SK-N-SH (cell line): Measurements from ENCODE around the gene PARP1. TPM values are rescaled to one million over a fixed set of nuclear protein-coding genes. Genes with fewer than 3 reads are reported as not detected.

Experiments
- CTCF ChIA-PET: fragments of 300-600, 350-600 bp; formaldehyde crosslinking; extraction: SDS; loops from one replicate; lab custom pipeline; 2021; lab: Yijun Ruan, JAX
- POLR2A ChIA-PET: fragments of 350-600 bp; sonication (Branson Sonifier 250); formaldehyde crosslinking; extraction: SDS; loops from one replicate; lab custom pipeline; 2020; ENCODE audit warnings: antibody characterized with exemption, inconsistent platforms; lab: Yijun Ruan, JAX
- DNase-seq: peaks from one replicate; pipeline ENCODE4 v3.0.0; 2012
- H2AFZ ChIP-seq: fragments of 200-600 bp; sonication (generic); 2 replicates; pipeline ENCODE4 v1.8.1; 2016; ENCODE audit warnings: antibody characterized with exemption, mild to moderate bottlenecking, low read depth
- H3F3A ChIP-seq: fragments of 200-600 bp; sonication (generic); replicated peaks from 2 replicates; pipeline ENCODE3; 2016; ENCODE audit warnings: antibody characterized with exemption, mild to moderate bottlenecking; ENCODE audit not compliant: insufficient read depth
- H3K27ac ChIP-seq, 2 experiments: fragments of 200-500 bp in 1 of 2; fragments of 200-600 bp in 1 of 2; sonication (Bioruptor generic) in 1 of 2; sonication (generic), shearing (Covaris generic) in 1 of 2; 2 replicates each; pipeline versions ENCODE4 v1.5.1 to v1.6.1; 2014 to 2016; ENCODE audit warnings: low read depth in 2 of 2, inconsistent platforms in 1 of 2, low read length in 1 of 2, mild to moderate bottlenecking in 1 of 2, mixed read lengths in 1 of 2
- H3K27me3 ChIP-seq: fragments of 200-600 bp; sonication (generic), shearing (Covaris generic); 2 replicates; pipeline ENCODE4 v1.6.1; 2016; ENCODE audit warnings: mixed run types; ENCODE audit not compliant: insufficient read depth
- H3K36me3 ChIP-seq, 2 experiments: fragments of 200-500 bp in 1 of 2; fragments of 200-600 bp in 1 of 2; sonication (Bioruptor generic) in 1 of 2; sonication (generic) in 1 of 2; replicated peaks in 1 of 2; 2 replicates each; pipeline versions ENCODE3 to v1.5.1; 2014 to 2016; ENCODE audit warnings: low read length in 1 of 2, mild to moderate bottlenecking in 1 of 2; ENCODE audit not compliant: insufficient read depth in 2 of 2, control insufficient read depth in 1 of 2
- H3K4me1 ChIP-seq, 2 experiments: fragments of 200-500 bp in 1 of 2; fragments of 200-600 bp in 1 of 2; sonication (Bioruptor generic) in 1 of 2; sonication (generic), shearing (Covaris generic) in 1 of 2; 2 replicates each; pipeline versions ENCODE4 v1.5.1 to v1.6.1; 2014 to 2016; ENCODE audit warnings: low read depth in 1 of 2, low read length in 1 of 2, mixed run types in 1 of 2; ENCODE audit not compliant: insufficient read depth in 2 of 2, control insufficient read depth in 1 of 2
- H3K4me2 ChIP-seq: fragments of 200-600 bp; sonication (generic), shearing (Covaris generic); 2 replicates; pipeline ENCODE4 v1.6.1; 2017; ENCODE audit warnings: mixed run types
- H3K4me3 ChIP-seq, 2 experiments: fragments of 200-500 bp in 1 of 2; fragments of 200-600 bp in 1 of 2; sonication (Bioruptor generic) in 1 of 2; sonication (generic), shearing (Covaris generic) in 1 of 2; 2 replicates each; pipeline versions ENCODE4 v1.5.1 to v1.8.1; 2014 to 2016; ENCODE audit warnings: low read depth in 2 of 2, inconsistent platforms in 1 of 2, low read length in 1 of 2, mild to moderate bottlenecking in 1 of 2, mixed read lengths in 1 of 2, moderate library complexity in 1 of 2
- H3K79me2 ChIP-seq: fragments of 200-600 bp; sonication (generic); 2 replicates; pipeline ENCODE4 v1.8.1; 2017; ENCODE audit warnings: mild to moderate bottlenecking; ENCODE audit not compliant: insufficient read depth
- H3K9ac ChIP-seq: fragments of 200-600 bp; sonication (generic); 2 replicates; pipeline ENCODE4 v1.6.1; 2017; ENCODE audit warnings: mixed run types
- H3K9me2 ChIP-seq: fragments of 200-600 bp; sonication (generic); 2 replicates; pipeline ENCODE4 v1.6.1; 2017; ENCODE audit warnings: mixed run types
- H3K9me3 ChIP-seq: fragments of 200-600 bp; sonication (generic); 2 replicates; pipeline ENCODE4 v1.6.1; 2017; ENCODE audit warnings: mixed run types, mild to moderate bottlenecking, moderate library complexity
- H4K20me1 ChIP-seq: fragments of 200-600 bp; sonication (generic); 2 replicates; pipeline ENCODE4 v1.6.1; 2017; ENCODE audit warnings: mild to moderate bottlenecking, mixed run types; ENCODE audit not compliant: insufficient read depth
- ELF1 ChIP-seq: IDR thresholded peaks from 2 replicates; pipeline ENCODE4 v1.4.0; 2012
- EP300 ChIP-seq, 2 experiments: IDR thresholded peaks; 2 replicates each; pipeline versions ENCODE4 v1.4.0 to v1.6.1; 2012; ENCODE audit warnings: borderline replicate concordance in 1 of 2, low read depth in 1 of 2, low read length in 1 of 2
- FOXJ3 ChIP-seq: sonication (generic); formaldehyde crosslinking; IDR thresholded peaks from 2 replicates; pipeline ENCODE4 v1.5.1; 2020; ENCODE audit warnings: mild to moderate bottlenecking, missing genetic modification reagents
- FOXM1 ChIP-seq: IDR thresholded peaks from 2 replicates; pipeline ENCODE4 v1.4.0; 2012; ENCODE audit warnings: low read depth, mild to moderate bottlenecking
- GABPA ChIP-seq: IDR thresholded peaks from 2 replicates; pipeline ENCODE4 v1.4.0; 2012; ENCODE audit warnings: low read depth, mild to moderate bottlenecking
- GATA2 ChIP-seq: sonication (generic); formaldehyde crosslinking; IDR thresholded peaks from 2 replicates; pipeline ENCODE4 v1.5.0; 2020; ENCODE audit warnings: mild to moderate bottlenecking, missing genetic modification reagents
- MEF2A ChIP-seq: IDR thresholded peaks from 2 replicates; pipeline ENCODE4 v1.4.0; 2012; ENCODE audit warnings: low read depth, borderline replicate concordance
- MXI1 ChIP-seq: IDR thresholded peaks from 2 replicates; pipeline ENCODE4 v1.6.1; 2012; ENCODE audit warnings: mild to moderate bottlenecking, low read depth, low read length, improper control_type of control experiment
- NFIC ChIP-seq: IDR thresholded peaks from 2 replicates; pipeline ENCODE4 v1.4.0; 2012; ENCODE audit warnings: borderline replicate concordance
- NRF1 ChIP-seq: IDR thresholded peaks from 2 replicates; pipeline ENCODE4 v1.6.1; 2012; ENCODE audit warnings: low read depth, mild to moderate bottlenecking, low read length
- RXRA ChIP-seq: IDR thresholded peaks from 2 replicates; pipeline ENCODE4 v1.4.0; 2012; ENCODE audit warnings: low read depth, mild to moderate bottlenecking, borderline replicate concordance
- SMC3 ChIP-seq: IDR thresholded peaks from 2 replicates; pipeline ENCODE4 v1.6.1; 2012; ENCODE audit warnings: low read depth, low read length, improper control_type of control experiment
- TAF1 ChIP-seq: IDR thresholded peaks from 2 replicates; pipeline ENCODE4 v1.6.1; 2012; ENCODE audit warnings: low read depth, mild to moderate bottlenecking, low read length, moderate library complexity, borderline replicate concordance
- TEAD4 ChIP-seq: IDR thresholded peaks from 2 replicates; pipeline ENCODE4 v1.4.0; 2012; ENCODE audit warnings: mild to moderate bottlenecking, borderline replicate concordance; ENCODE audit not compliant: insufficient read depth
- WGBS: methylation state at CpG from one replicate; pipeline ENCODE4 v1.1.6; 2017; ENCODE audit warnings: low lambda C conversion rate; 5-methylcytosine and 5-hydroxymethylcytosine counted together
- polyA plus RNA-seq, 3 experiments: library from polyadenylated mRNA; depleted of rRNA; stranded (reverse); fragments of >200 nt; gene quantifications; 2 replicates each; pipeline ENCODE4 v1.2.3, GENCODE V29; 2012
- TF ChIP-seq, protein P1 (sequence below): IDR thresholded peaks from 2 replicates; pipeline ENCODE4 v1.6.1; 2012; ENCODE audit warnings: mild to moderate bottlenecking, low read depth, low read length, moderate library complexity
- TF ChIP-seq, protein P2 (sequence below): fragments of 200-600 bp; sonication (generic); IDR thresholded peaks from 2 replicates; pipeline ENCODE4 v1.6.1; 2017; ENCODE audit warnings: antibody characterized with exemption, mild to moderate bottlenecking, moderate library complexity
- TF ChIP-seq, protein P3 (sequence below): IDR thresholded peaks from 2 replicates; pipeline ENCODE4 v1.4.0; 2012; ENCODE audit warnings: low read depth, borderline replicate concordance

Gene PARP1
- polyA plus RNA-seq, 1 of the 3 experiments (the other 2 are of a cell fraction), result 239 TPM

DNA sequence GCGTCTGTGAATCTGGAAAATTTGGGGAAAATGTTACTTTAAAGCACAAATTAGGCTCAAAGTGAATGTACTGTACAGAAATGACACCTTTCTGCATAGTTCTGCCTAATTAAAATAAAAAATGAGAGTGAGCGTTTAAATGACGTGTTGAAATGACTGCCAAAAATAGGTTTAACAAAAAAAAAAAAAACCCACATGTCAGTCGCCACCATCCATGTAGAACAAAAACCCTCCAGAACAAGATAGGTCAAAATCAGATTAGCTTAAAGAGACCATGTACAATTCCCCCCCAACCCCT, 745 bp downstream of the PARP1 start:
- Histone ChIP-seq H3K9me3 (no peaks in the 10 kb centered on the region), H3K9ac (peak overlapping the region; percentile 78), H3K27me3 (no peaks in the 10 kb centered on the region), H2AFZ (peak overlapping the region; percentile 88; the same call in 1 of the 2 replicates), H3K4me1 (peaks cover 21 to 29% of the 10 kb centered on the region in 2 experiments; a peak in 3 of 4 replicates), H3F3A (peaks cover 5% of the 10 kb centered on the region), H4K20me1 (peaks cover 41% of the 10 kb centered on the region), H3K4me3 (peak overlapping the region; percentile 58 to 79), H3K79me2 (peaks cover 53% of the 10 kb centered on the region), H3K9me2 (no peaks in the 10 kb centered on the region), H3K36me3 (no peaks in the 10 kb centered on the region), H3K4me2 (peak overlapping the region; percentile 93), H3K27ac (peak overlapping the region; percentile 66 to 86)
- no peak for DNase-seq
- TF ChIP-seq RXRA (no peak), NFIC (no peak), MXI1 (peak; percentile 42)
- WGBS, result 2% methylated on average over 4 of the region's 4 CpGs
- CTCF ChIA-PET, result interaction anchor here (0.5 to 9.1 kb wide), 18 partner anchors 7 to 344 kb away, joined by 3 to 82 read pairs (median 4); partner anchors contain the start of gene H3-3A
- POLR2A ChIA-PET, result interaction anchor here (1.2 kb wide), 1 partner anchor 44 kb away, joined by 4 read pairs; no protein-coding TSS in a partner anchor

DNA sequence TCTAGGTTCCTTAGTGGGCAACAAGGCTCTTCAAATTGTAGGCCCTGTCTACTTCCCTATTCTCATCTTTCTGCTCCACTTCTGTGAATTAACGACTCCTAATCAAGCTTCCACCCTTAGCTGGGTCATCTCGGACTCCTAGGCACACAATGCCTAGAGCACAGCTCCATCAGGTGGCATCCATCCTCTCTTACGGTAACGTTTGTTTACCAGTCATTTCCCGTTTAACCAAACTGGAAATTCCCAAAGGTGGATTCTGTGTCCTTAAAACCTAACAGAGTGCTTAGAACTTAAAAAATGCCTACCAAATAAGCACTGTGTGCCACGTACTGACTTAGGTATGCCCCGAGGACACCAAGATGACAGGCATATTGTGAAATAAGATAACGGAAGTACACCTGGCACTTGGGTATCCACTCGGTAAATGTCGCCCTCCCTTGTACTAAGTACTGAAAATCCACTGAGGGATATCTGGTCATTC, 1.5 kb downstream of the PARP1 start:
- peaks cover 41% of the 10 kb centered on the region for H4K20me1 ChIP-seq
- H3K36me3 ChIP-seq, result peaks cover under 1 to 6% of the 10 kb centered on the region in 2 experiments
- no peaks in the 10 kb centered on the region for H3K9me3 ChIP-seq
- no peaks in the 10 kb centered on the region for H3K27me3 ChIP-seq
- ChIA-PET CTCF (interaction anchor here (1.0 to 9.1 kb wide), 9 partner anchors 16 to 143 kb away, joined by 3 to 82 read pairs (median 4); no protein-coding TSS in a partner anchor), POLR2A (no interaction called here)
- peaks cover 5% of the 10 kb centered on the region for H3F3A ChIP-seq
- H3K27ac ChIP-seq, result peak overlapping the region; percentile 66 to 86; a peak in 3 of 4 replicates
- no peak overlapping the region for H2AFZ ChIP-seq
- no peak for DNase-seq
- TF ChIP-seq EP300 (IDR thresholded peaks at IDR 0.05; ENCODE audit: borderline replicate concordance in 1 of 2, low read depth in 1 of 2, low read length in 1 of 2), result no peak
- no peak for TF ChIP-seq TEAD4
- no peak for TF ChIP-seq FOXM1
- TF ChIP-seq NRF1, result no peak
- no peak for TF ChIP-seq GATA2 (CRISPR knock-in tag)
- TF ChIP-seq RXRA, result no peak
- no peak for TF ChIP-seq MEF2A
- TF ChIP-seq, protein P1, sequence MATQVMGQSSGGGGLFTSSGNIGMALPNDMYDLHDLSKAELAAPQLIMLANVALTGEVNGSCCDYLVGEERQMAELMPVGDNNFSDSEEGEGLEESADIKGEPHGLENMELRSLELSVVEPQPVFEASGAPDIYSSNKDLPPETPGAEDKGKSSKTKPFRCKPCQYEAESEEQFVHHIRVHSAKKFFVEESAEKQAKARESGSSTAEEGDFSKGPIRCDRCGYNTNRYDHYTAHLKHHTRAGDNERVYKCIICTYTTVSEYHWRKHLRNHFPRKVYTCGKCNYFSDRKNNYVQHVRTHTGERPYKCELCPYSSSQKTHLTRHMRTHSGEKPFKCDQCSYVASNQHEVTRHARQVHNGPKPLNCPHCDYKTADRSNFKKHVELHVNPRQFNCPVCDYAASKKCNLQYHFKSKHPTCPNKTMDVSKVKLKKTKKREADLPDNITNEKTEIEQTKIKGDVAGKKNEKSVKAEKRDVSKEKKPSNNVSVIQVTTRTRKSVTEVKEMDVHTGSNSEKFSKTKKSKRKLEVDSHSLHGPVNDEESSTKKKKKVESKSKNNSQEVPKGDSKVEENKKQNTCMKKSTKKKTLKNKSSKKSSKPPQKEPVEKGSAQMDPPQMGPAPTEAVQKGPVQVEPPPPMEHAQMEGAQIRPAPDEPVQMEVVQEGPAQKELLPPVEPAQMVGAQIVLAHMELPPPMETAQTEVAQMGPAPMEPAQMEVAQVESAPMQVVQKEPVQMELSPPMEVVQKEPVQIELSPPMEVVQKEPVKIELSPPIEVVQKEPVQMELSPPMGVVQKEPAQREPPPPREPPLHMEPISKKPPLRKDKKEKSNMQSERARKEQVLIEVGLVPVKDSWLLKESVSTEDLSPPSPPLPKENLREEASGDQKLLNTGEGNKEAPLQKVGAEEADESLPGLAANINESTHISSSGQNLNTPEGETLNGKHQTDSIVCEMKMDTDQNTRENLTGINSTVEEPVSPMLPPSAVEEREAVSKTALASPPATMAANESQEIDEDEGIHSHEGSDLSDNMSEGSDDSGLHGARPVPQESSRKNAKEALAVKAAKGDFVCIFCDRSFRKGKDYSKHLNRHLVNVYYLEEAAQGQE, result no peak
- TF ChIP-seq, protein P2, sequence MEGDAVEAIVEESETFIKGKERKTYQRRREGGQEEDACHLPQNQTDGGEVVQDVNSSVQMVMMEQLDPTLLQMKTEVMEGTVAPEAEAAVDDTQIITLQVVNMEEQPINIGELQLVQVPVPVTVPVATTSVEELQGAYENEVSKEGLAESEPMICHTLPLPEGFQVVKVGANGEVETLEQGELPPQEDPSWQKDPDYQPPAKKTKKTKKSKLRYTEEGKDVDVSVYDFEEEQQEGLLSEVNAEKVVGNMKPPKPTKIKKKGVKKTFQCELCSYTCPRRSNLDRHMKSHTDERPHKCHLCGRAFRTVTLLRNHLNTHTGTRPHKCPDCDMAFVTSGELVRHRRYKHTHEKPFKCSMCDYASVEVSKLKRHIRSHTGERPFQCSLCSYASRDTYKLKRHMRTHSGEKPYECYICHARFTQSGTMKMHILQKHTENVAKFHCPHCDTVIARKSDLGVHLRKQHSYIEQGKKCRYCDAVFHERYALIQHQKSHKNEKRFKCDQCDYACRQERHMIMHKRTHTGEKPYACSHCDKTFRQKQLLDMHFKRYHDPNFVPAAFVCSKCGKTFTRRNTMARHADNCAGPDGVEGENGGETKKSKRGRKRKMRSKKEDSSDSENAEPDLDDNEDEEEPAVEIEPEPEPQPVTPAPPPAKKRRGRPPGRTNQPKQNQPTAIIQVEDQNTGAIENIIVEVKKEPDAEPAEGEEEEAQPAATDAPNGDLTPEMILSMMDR, result no peak
- TF ChIP-seq FOXJ3 (CRISPR knock-in tag), result no peak
- no peak for TF ChIP-seq TAF1
- TF ChIP-seq GABPA, result no peak
- no peak for TF ChIP-seq SMC3
- TF ChIP-seq, protein P3, sequence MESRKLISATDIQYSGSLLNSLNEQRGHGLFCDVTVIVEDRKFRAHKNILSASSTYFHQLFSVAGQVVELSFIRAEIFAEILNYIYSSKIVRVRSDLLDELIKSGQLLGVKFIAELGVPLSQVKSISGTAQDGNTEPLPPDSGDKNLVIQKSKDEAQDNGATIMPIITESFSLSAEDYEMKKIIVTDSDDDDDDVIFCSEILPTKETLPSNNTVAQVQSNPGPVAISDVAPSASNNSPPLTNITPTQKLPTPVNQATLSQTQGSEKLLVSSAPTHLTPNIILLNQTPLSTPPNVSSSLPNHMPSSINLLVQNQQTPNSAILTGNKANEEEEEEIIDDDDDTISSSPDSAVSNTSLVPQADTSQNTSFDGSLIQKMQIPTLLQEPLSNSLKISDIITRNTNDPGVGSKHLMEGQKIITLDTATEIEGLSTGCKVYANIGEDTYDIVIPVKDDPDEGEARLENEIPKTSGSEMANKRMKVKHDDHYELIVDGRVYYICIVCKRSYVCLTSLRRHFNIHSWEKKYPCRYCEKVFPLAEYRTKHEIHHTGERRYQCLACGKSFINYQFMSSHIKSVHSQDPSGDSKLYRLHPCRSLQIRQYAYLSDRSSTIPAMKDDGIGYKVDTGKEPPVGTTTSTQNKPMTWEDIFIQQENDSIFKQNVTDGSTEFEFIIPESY, result no peak
- TF ChIP-seq ELF1, result no peak
- H3K4me1 ChIP-seq, result peaks cover 21 to 29% of the 10 kb centered on the region in 2 experiments; a peak in 3 of 4 replicates
- WGBS, result 5% methylated on average over 10 of the region's 10 CpGs
- no peaks in the 10 kb centered on the region for H3K9me2 ChIP-seq
- peak overlapping the region; percentile 78 for H3K9ac ChIP-seq
- H3K4me2 ChIP-seq, result peak overlapping the region; percentile 93
- peak overlapping the region; percentile 58 to 79 for H3K4me3 ChIP-seq
- peaks cover 60% of the 10 kb centered on the region for H3K79me2 ChIP-seq
